Uterus (tissue), 4 donors: ENCODE results near the gene GPATCH8. TPM values are rescaled to one million over a fixed set of nuclear protein-coding genes. Genes with fewer than 3 reads are reported as not detected.
A peak's percentile ranks its signal among the peaks of the same experiment; 100 is the strongest.
"Not testable (repeated sequence)": the region's sequence is repeated elsewhere in the genome, so short reads cannot be mapped to it uniquely, and the experiment has no call there.

Source experiments
- DNase-seq, 2 donors: peaks; one replicate each; pipeline ENCODE4 v3.0.0-alpha.2; 2019 to 2020
- H3K27ac ChIP-seq, 2 donors: fragments of 200-600 bp; sonication (generic); 1 replicate in 1 of 2; 2 replicates in 1 of 2; pipeline ENCODE4 v1.5.1; 2016 to 2018
- H3K27me3 ChIP-seq, 2 donors: fragments of 200-600 bp; sonication (generic); one replicate each; pipeline ENCODE4 v1.5.1; 2018 to 2019; ENCODE audit warnings: control low read depth in 1 of 2
- H3K36me3 ChIP-seq, 2 donors: fragments of 200-600 bp; sonication (generic); one replicate each; pipeline ENCODE4 v1.5.1; 2019; ENCODE audit warnings: control low read depth in 1 of 2
- H3K4me1 ChIP-seq, 2 donors: fragments of 200-600 bp; sonication (generic); one replicate each; pipeline ENCODE4 v1.5.1; 2018 to 2019; ENCODE audit warnings: control low read depth in 1 of 2
- H3K4me3 ChIP-seq, 2 donors: fragments of 200-600 bp; sonication (generic); 1 replicate in 1 of 2; 2 replicates in 1 of 2; pipeline ENCODE4 v1.5.1; 2018 to 2019; ENCODE audit warnings: mild to moderate bottlenecking in 1 of 2
- H3K9me3 ChIP-seq, 2 donors: fragments of 200-600 bp; sonication (generic); one replicate each; pipeline ENCODE4 v1.5.1; 2019; ENCODE audit warnings: control low read depth in 1 of 2
- CTCF ChIP-seq, 4 experiments: fragments of 200-600 bp in 2 of 4; fragments of 450-650 bp in 2 of 4; sonication (generic) in 2 of 4; IDR thresholded peaks; one replicate each; pipeline ENCODE4 v1.5.1; 2016 to 2019; ENCODE audit warnings: antibody characterized with exemption in 4 of 4, mild to moderate bottlenecking in 2 of 4, moderate library complexity in 1 of 4
- POLR2A ChIP-seq, 2 donors: fragments of 450-650 bp; IDR thresholded peaks; one replicate each; pipeline ENCODE4 v1.6.1; 2016; ENCODE audit warnings: antibody characterized with exemption in 2 of 2, mild to moderate bottlenecking in 1 of 2, moderate library complexity in 1 of 2
- intact Hi-C: fragments of 100-400 bp; cut with DNase I; formaldehyde crosslinking; loops from one replicate; pipeline ENCODE4 v1.15.1; 2023; ENCODE audit warnings: low total_unique reads
- total RNA-seq, 4 donors: library from RNA; depleted of rRNA in 3 of 4; stranded (reverse); fragments of >200 nt in 3 of 4; gene quantifications; one replicate each; pipeline versions ENCODE4 v1.1.0 to v1.2.4, GENCODE V29; 2014 to 2023
- donor health status: DM: yes; HTN: yes; CAD: no.

GPATCH8 gene
- total RNA-seq, 4 donors from 2014 or later: 26.9 to 90.0 (median 77.8) TPM

- Histone ChIP-seq H3K4me3 (no peak overlapping the region), H3K9me3 (peaks cover 0 to 5% of the 10 kb centered on the region in 2 donors), H3K4me1 (no peaks in the 10 kb centered on the region), H3K27ac (no peak overlapping the region), H3K36me3 (no peaks in the 10 kb centered on the region), H3K27me3 (no peaks in the 10 kb centered on the region)
- intact Hi-C loops: no loop called here
- DNase-seq: no peak
- TF ChIP-seq CTCF (IDR thresholded peaks at IDR 0.05): no peak
- no peak for TF ChIP-seq POLR2A (IDR thresholded peaks at IDR 0.05)
These were observed 20.4 kb upstream of the GPATCH8 start for GRCh38 chr17:44523672-44523972.

- peak; percentile 25 to 33 for DNase-seq
- no peaks in the 10 kb centered on the region for H3K27me3 ChIP-seq
- intact Hi-C loops: no loop called here
- H3K36me3 ChIP-seq: no peaks in the 10 kb centered on the region
- TF ChIP-seq POLR2A (IDR thresholded peaks at IDR 0.05) (no peak), CTCF (IDR thresholded peaks at IDR 0.05) (peak in 2 of 4 experiments; percentile 34 to 35)
- no peaks in the 10 kb centered on the region for H3K4me1 ChIP-seq
- H3K9me3 ChIP-seq: peaks cover 0 to 5% of the 10 kb centered on the region in 2 donors
- no peak overlapping the region for H3K27ac ChIP-seq
- no peak overlapping the region for H3K4me3 ChIP-seq
These were observed 19.9 kb upstream of the GPATCH8 start for GRCh38 chr17:44522883-44523671.

GRCh38 chr17:44518032-44518431 is 14.8 kb upstream of the GPATCH8 start:
- DNase-seq: no peak
- no peaks in the 10 kb centered on the region for H3K9me3 ChIP-seq

GRCh38 chr17:44511241-44512134 is 8.3 kb upstream of the GPATCH8 start:
- not testable (repeated sequence) for H3K4me3 ChIP-seq, H3K36me3 ChIP-seq

More at GRCh38 chr17:44518032-44518431, 14.8 kb upstream of the GPATCH8 start:
- Histone ChIP-seq H3K4me1 (no peaks in the 10 kb centered on the region), H3K27me3 (no peaks in the 10 kb centered on the region), H3K36me3 (no peaks in the 10 kb centered on the region), H3K4me3 (no peak overlapping the region), H3K27ac (no peak overlapping the region)
- no peak for TF ChIP-seq CTCF (IDR thresholded peaks at IDR 0.05)
- no peak for TF ChIP-seq POLR2A (IDR thresholded peaks at IDR 0.05)
- intact Hi-C loops: no loop called here

GRCh38 chr17:44506939-44507604 is 3.9 kb upstream of the GPATCH8 start:
- H3K27me3 ChIP-seq, H3K9me3 ChIP-seq, H3K4me1 ChIP-seq, DNase-seq, H3K36me3 ChIP-seq, intact Hi-C loops, H3K27ac ChIP-seq, H3K4me3 ChIP-seq: not testable (repeated sequence)

More at GRCh38 chr17:44511241-44512134, 8.3 kb upstream of the GPATCH8 start:
- H3K9me3 ChIP-seq, H3K27me3 ChIP-seq, H3K4me1 ChIP-seq, DNase-seq, intact Hi-C loops, H3K27ac ChIP-seq: not testable (repeated sequence)
